Hematopoietic multipotent progenitor cell treated with erythropoietin and hydrocortisone succinate and interleukin-3 and kit ligand, for 4 days (in vitro differentiated cells): Measurements from ENCODE around the gene BNIP1.
"Not testable (repeated sequence)": the region's sequence is repeated elsewhere in the genome, so short reads cannot be mapped to it uniquely, and the experiment has no call there.

Source experiments
- DNase-seq: peaks from one replicate; pipeline ENCODE4 v3.0.0-alpha.2; 2015

Gene BNIP1, protein sequence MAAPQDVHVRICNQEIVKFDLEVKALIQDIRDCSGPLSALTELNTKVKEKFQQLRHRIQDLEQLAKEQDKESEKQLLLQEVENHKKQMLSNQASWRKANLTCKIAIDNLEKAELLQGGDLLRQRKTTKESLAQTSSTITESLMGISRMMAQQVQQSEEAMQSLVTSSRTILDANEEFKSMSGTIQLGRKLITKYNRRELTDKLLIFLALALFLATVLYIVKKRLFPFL

DNA sequence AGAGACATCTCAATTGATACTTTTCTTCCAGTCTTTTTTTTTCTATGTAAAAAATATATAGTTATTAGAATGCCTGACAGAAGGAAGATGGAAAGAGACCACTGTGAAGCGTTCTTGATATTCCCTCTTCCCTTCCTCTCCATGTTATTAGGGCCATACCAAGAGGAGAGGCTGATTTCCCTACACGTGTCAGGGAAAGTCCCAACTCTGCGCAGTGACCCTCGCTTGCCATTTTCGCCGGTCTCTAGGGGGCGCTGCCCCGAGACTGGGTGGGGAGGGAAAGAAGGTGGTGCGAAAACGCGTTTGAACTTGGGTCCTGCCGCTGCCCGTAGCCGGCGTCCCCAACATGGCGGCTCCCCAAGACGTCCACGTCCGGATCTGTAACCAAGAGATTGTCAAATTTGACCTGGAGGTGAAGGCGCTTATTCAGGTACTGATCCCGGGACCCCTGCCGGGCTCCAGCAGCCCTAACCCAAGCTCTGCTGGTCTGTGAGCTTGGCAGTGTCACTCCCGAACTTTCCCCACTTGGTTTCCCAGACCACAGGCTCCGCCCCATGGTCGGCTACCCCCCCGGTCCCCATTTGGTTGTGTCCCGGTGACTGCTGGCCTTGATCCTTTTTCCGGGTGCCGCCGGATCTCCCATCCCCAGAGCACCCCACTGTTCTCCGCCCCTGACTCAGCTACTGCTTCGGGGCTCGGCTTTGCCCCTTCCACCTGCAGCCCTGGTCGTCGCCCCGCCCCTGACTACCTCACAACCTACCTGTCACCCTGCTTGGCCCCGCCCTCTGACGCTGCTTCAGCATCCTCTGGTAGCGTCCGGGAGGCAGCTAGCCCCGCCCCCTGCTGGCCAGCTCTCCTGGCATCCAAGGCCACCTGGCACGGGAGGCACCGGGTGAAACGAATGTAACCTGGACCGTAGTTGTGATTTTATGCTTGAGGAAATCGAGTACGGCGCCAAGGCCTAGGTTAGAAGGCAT lies at the start of gene BNIP1:
Gene BNIP1 (plus strand): TSS at position 332 of the 977 bp plus-strand sequence. CDS start 15 bp downstream, at position 347.
- peak; percentile 97 for DNase-seq

DNA sequence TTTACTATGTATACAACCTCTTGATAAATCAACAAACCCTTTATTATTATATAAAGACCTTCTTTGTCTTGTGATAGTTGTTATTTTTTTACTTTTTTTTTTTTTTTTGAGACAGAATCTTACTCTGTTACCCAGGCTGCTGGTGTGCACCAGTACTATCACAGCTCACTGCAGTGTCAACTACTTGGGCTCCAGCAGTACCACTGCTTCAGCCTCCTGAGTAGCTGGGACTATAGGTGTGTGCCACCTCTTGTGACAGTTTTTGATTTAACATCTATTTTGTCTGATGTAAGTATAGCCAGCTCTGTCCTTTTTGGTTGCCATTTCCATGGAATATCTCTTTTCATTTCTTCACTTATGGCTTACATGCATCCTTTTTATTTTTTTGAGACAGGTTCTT lies 45.5 kb upstream of the BNIP1 start:
- no peak for DNase-seq

DNA sequence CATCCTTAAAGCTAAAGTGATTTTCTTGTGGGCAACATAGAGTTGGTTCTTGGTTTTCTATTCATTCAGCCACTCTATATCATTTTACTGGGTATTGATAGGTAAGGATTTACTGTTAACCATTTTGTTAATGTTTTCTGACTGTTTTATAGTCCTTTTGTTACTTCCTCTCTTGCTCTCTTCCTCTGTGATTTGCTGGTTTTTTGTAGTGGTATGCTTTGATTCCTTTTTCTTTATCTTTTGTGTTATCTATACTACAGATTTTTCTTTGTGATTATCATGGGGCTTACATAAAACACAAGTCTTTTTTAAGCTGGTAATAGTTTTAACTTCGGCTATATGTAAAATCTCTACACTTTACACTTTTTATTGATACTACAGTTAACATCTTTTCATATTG lies 44.9 kb upstream of the BNIP1 start:
- peak; percentile 9 for DNase-seq

DNA sequence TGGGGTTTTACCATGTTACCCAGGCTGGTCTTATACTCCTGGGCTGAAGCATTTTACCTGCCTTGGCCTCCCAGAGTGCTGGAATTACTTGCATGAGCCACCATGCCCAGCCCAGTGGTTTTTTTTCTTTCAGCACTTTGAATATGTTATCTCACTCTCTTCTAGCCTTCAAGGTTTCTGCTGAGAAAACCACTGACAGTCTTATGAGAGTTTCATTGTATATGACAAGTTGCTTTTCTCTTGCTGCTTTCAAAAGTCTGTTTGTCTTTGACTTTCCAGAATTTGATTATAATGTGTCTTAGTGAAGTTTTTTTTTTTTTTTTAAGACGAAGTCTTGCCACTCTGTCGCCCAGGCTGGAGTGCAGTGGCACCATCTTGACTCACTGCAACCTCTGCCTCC lies 43.1 kb upstream of the BNIP1 start:
- DNase-seq: no peak

DNA sequence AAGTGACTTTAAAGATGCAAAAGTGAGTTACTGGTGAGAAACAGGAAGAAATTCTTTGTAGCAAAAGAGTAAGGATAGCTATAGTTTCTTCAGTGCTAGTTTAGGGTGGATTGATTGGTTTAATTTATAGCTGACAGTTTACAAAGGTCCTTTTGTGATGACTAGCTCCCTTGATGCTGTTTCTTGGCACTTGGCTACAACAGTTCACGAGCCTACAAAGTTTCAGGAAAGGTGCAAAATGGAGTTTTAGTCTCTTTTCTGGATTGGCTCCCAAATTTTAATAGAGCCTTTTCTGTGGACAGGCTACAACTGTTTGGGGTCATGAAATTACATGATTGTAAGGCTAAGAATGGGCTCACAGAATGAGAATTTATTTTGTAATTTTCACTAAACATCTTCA lies 40.9 kb upstream of the BNIP1 start:
- DNase-seq: no peak

DNA sequence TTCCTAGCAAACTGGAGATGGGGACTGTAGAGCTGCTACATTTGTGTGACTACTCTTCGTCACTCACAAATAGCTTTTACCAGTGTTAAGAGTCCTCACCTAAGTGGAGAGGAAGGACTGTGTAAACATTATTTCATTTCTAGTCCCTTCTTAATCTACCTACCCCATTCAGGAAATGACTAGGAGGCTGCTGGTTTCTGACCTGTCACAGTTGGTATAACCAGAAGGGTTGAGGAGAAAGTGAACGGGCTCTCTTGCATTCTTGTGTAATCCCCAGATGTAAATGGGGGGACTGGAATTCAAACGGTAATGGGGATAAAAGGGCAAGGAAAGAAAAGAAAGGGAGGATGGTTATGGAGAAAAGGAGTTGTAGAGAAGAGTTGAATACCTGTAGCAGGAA lies 35.4 kb upstream of the BNIP1 start:
- DNase-seq: no peak

DNA sequence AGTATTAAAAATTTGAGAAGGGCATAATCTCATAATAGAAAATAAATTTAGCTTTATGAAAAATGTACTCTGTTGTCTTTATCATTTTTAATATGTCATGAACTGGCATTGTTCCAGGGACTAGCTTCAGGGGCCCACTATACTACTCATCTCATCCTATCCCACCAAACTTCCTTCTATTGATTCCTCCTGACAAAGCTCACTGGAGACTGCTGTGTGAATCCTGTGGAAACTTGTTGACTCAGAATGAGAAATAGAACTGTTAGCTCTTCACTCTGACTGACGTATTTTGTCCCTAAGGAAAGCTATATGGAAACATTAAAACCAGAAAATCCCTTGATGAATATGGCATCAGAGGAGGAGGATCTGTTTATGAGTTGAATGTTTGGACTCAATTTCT lies 29.8 kb upstream of the BNIP1 start:
- no peak for DNase-seq

DNA sequence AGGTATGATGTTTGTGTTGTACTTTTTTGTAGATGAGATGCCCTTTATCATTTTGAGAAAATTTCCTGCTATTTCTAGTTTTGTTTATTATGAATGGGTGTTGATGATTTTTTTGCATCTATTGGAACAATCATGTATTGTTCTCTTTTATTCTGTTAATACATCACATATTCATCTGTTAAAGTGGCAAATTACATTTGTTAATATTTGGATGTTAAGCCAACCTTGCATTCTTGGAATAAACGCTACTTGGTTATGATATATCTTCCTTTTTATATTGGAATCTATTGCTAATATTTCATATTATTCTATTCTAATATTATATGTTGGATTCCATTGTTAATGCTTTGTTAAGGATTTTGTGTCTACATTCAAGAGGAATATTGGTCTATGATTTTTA lies 24.6 kb upstream of the BNIP1 start:
- no peak for DNase-seq

DNA sequence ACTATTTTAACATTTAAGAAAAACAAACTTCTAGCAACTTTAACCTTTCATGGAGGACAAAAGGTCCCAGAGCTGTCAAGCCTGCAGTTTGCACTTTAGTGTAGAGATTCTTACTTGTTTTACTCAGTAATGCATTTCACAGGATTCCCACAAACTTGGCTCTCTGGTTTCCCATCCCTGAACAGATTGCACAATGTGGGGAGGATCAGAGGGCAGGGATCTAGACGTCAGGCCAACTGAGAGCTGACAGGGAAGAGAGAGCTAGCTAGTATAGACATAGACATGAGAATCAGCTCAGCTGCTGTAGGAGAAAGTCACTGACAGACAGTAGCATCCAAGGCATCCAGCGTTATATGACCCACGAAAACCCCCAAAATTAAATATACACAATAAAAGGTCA lies 20.9 kb upstream of the BNIP1 start:
- no peak for DNase-seq

DNA sequence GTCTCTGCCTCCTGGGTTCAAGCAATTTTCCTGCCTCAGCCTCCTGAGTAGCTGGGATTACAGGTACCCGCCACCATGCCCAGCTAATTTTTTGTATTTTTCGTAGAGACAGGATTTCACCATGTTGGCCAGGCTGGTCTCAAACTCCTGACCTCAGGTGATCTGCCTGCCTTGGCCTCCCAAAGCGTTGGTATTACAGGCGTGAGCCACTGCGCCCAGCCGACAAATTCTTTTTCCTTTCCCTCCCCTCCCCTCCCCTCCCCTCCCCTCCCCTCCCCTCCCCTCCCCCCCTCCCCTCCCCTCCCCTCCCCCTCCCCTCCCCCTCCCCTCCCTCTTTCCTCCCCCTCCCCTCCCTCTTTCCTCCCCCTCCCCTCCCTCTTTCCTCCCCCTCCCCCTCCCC lies 12.2 kb upstream of the BNIP1 start:
- DNase-seq: not testable (repeated sequence)

DNA sequence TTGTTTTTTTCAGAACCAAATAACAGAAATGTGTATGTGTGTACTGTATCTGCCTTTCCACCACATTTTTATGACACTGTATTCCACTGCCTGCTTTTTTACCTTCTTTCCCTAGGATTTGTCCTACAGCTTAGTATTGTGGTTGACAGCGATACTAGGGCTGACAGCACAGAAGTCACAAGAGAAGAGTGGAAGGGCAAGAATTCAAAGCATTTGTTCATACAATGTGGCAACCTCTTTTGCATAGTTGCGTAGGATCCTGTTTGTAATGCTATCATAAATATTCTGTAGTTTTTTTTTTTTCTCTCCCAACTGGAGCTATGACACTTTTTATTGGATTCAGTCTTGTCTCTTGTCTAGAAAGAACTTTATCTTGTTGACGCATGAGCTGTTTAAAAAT lies 5.6 kb upstream of the BNIP1 start:
- no peak for DNase-seq

DNA sequence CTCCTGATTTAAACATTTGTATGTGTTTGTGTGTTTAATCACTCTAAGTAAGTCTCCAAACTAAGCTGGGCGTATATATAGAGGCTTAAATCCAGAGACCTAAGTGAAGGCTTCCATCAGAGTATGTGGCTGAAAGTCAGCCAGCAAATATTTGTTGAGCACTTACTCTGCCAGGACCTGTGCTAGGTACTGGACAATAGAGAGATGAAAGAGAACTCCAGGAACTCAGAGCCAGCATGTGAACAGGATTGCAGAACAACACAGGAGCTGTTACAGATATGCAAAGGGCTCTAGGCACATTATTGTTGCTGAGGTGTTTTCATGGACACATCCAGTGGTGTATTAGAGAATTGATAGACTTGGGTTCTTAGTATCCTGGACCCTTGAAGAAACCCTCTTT lies 4.7 kb upstream of the BNIP1 start:
- DNase-seq: no peak

DNA sequence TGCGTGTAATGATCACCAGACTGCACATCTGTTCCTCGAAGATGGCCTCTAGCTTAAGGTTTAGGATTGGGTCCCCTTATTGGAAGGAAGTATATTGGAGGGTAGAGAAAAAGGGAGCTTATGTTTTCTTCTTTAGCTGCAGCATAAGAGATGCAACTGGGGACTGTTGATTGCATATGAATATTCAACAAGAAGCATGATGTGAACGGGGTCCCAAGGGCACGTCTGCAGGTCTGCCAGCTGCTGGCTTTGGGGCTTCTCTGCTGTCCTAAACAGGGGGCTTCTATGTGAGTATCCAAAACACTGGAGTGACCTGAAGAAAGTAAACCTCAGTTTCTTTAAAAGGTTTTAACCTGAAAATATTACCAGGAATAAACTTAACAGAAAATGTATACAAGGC lies 3.6 kb upstream of the BNIP1 start:
- no peak for DNase-seq

DNA sequence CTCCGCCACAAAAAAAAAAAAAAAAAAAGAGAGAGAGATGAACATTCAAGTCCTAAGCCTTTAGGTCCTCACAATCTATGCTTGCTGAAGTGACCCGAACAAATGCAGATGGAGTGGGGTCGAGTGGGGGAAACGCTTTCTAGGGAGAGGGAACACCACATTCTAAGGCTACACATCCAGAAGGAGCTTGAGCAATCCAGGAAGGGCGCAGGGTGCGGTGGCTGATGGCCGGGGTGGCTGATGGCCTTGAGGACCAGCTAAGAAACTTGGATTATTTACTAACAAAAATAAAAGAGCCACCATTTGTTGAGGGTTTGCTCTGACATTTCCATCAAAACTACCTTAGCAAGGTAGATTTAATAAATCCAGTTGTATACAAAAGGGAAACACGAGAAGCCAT lies 764 bp upstream of the BNIP1 start:
- DNase-seq: no peak

DNA sequence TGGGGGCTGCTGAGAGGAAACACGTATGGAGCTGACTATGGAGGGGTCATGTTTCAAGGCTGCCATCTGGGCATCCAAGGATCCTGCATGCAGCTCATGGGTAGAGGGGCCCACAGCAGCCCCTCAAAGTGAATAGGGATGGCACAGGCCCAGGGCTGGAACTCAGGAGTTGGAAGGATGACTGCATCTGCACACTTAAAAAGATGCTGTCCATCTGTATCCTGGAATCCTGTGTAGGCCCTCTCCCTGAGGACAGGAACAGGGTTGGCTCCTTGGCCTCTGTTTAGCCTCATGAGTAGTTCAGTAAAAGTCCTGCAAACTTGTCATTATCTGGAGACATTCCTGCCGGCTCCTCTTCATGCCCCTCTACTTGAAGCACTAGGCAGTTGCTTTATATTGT lies 4.0 kb downstream of the BNIP1 start:
- no peak for DNase-seq

DNA sequence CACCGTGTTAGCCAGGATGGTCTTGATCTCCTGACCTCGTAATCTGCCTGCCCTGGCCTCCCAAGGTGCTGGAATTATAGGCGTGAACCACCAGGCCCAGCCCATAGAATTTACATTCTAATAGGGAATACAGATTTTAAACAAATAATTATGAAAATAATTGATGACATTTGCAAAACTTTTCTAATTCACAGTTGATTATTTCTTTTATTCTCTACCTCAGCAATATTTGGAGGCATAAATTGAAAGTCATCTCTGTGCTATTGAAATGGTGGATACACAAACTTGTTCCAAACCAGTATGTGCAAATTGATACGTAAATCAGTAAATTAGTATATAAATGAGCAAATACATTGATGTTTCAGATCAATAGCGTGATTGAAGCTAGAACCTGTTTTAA lies 8.2 kb downstream of the BNIP1 start:
- DNase-seq: no peak

DNA sequence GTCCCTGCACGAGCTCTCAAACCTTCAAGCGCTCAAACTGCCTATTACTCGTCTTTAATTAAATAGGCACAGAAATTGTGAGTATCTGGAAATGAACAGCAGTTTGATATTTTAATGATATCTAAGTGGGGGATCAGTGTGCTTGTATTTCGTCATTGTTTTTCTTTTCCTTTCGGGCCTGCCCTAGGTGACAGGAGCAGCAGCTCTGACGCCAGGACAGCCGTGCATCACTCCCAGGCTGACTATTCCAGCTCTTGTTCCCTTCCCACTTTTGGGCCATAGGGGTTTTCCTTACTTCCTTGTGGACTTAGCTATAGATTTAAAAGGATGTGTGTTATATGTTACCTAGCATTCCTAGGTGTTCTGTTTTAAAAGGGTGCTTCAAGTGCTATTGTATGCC lies 9.5 kb downstream of the BNIP1 start:
- DNase-seq: no peak

DNA sequence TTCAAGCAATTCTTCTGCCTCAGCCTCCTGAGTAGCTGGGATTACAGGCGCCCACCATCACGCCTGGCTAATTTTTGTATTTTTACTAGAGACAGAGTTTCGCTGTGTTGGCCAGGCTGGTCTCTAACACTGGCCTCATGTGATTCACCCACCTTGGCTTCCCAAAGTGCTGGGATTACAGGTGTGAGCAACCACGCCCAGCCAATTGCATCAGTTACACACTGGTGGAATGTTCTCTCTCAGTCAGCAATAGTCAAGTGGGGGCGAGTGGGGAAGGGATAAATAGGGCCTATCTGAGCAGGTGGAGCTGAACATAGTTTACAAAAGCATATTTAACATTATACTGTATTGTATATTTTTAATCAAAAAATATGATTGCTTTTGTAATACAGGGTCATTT lies 10.3 kb downstream of the BNIP1 start:
- not testable (repeated sequence) for DNase-seq

DNA sequence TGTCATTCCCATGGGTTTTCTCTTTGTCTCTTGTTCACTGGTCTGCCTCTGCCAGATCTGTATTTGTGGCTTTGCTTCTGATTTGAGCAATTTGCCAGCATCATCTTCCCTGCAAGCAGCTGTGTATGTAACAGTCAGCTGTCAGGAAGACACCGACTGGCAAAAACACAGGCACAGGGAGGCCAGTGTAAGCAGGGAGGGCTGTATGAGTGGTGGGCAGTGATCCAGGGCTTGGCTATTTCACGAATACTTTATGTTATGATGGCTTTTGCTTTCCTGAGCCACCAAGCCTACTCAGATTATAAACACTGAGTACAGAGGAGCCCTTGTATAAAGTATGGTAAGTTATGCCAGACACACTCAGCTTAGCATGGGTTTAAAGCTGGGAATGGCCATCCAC lies 11.6 kb downstream of the BNIP1 start:
- no peak for DNase-seq

DNA sequence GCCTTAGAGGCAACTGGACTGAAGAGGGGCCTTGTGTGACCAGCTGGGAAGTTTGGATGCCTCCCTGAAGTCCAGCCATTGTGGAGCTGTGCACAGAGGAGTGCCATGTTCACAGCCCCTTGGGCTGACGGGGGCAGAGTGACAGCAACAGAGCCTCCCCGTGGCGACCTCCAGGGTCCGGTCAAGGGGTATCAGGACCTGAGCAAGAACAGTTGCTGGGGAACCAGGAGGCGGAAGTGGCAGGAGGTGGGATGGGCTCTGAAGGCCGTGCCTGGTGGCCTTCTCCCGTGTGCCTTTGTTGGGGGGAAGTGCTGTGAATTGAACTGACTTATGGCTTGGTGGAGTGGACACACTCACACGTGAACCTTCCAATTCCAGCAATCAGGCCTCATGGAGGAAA lies 14.0 kb downstream of the BNIP1 start:
- no peak for DNase-seq

DNA sequence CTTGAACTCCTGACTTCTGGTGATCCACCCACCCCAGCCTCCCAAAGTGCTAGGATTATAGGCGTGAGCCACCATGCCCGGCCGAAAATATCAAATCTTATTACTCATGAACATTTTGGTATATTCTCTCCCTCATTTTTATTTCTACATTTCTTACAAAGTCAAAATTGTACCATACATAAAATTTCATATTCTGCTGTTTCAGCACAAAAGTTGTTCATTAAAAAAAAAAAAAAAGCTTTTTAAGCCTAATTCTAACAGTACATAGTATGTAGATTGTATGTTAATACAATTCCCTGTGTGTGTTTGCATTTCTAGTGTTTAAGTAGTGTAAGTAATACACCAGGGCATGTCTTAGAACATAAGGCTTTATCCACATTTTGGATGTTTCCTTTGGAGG lies 14.9 kb downstream of the BNIP1 start:
- no peak for DNase-seq

DNA sequence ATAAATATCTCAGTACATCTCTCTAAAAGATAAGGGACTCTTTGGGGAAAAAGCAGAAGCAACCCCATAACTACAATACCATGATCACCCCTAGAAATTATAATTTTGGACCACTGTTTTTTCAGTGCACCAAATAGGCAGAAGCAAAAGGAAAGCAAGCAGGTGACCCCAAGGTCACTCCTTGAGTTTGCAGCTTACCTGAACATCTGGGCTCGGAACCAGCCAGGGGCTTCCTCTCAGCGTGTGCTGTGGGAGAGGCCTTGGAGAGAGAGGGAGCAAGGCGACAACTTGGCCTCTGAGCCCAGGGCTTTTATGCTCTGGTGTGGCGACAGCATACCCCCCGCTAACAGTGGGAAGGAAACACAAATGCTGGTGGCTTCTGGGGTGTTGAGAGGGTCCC lies 16.8 kb downstream of the BNIP1 start:
- DNase-seq: no peak

DNA sequence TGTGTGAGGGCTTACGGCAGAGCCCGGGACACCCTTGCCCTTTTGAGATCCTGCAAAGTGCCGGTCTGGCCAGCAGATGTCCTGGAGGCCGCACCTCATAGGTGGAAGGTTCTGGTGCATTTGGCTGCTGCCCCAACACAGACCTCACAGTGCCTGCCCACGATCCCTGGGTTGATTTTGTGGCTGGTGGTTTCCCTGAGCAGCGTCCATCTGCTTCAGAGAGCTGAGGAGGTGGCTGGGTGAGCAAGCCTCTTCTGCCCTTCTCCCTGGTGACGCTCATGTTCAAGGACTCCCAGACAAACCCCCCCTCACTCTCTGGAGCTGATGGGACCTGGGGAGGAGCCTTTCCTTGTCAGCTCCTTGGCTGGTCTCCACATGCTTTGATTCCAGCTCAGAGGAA lies 18.9 kb downstream of the BNIP1 start:
- no peak for DNase-seq

DNA sequence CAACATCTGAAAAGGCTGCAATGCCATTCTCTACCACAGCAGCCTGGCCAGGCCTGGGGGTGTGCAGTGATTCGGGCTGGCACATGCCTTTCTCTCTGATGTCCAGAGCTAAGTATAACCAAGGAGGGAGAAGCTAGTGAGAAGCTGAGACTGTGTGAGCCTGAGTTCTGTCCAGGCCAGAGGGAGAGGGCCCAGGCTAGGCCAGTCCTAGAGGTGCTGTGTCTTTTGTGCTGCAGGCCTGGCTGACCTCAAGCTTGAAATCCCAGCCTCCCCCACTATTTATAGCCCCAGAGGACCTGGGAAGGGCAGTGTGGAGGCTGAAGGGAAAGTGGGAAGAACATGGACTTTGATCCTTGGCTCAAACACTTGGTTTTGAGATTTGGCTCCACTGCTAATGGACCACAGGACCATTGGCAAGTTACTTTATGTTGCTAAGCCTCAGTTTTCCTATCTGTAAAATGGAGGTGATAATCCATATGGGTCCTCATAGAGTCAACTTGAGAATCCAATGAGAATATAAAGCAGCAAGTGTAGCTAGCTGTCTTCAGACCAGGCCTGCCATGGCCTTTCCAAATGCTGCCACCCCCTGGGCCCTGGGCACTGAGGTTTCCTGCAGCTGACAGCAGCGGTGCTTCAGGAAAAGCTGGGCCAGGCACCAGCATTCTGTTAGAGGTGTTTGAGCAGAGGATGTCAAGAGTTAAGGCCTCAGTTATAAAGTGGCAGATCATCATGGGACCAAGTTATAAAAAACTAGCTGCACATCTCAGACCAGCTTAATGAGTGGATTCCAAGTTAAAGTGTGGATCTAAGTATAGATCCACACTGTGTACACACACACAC lies 21.1 kb downstream of the BNIP1 start:
- DNase-seq: no peak
